GM23338 (cell line): ENCODE measurements around the gene RCAN3. TPM values are rescaled to one million over a fixed set of nuclear protein-coding genes. Genes with fewer than 3 reads are reported as not detected.
A peak's percentile ranks its signal among the peaks of the same experiment; 100 is the strongest.
"Not testable (repeated sequence)": the region's sequence is repeated elsewhere in the genome, so short reads cannot be mapped to it uniquely, and the experiment has no call there.

ENCODE experiments used
- ATAC-seq: fragments of 200-7000 bp; cut with Tn5 transposase; 3 replicates; pipeline ENCODE4 v1.9.1; 2020
- DNase-seq: peaks from one replicate; pipeline ENCODE4 v3.0.0-alpha.2; 2015; ENCODE audit warnings: low spot score
- H2AFZ ChIP-seq: fragments of 200-600 bp; sonication (generic); 2 replicates; pipeline ENCODE4 v1.8.0; 2016; ENCODE audit warnings: antibody characterized with exemption, mild to moderate bottlenecking, moderate library complexity
- H3F3A ChIP-seq: fragments of 200-600 bp; sonication (generic); replicated peaks from 2 replicates; pipeline ENCODE4 v1.8.0; 2017; ENCODE audit warnings: antibody characterized with exemption, mixed run types, low read depth
- H3K27ac ChIP-seq: fragments of 200-600 bp; sonication (generic); 2 replicates; pipeline ENCODE4 v1.6.1; 2016; ENCODE audit warnings: low read depth
- H3K27me3 ChIP-seq: fragments of 200-600 bp; sonication (generic); 2 replicates; pipeline ENCODE4 v1.8.0; 2016; ENCODE audit warnings: mild to moderate bottlenecking, mixed run types, moderate library complexity; ENCODE audit not compliant: insufficient read depth
- H3K36me3 ChIP-seq: fragments of 200-600 bp; sonication (generic); 2 replicates; pipeline ENCODE4 v1.8.0; 2016; ENCODE audit warnings: mild to moderate bottlenecking; ENCODE audit not compliant: insufficient read depth
- H3K4me1 ChIP-seq: fragments of 200-600 bp; sonication (generic); 2 replicates; pipeline ENCODE4 v1.8.0; 2016; ENCODE audit warnings: mild to moderate bottlenecking, moderate library complexity; ENCODE audit not compliant: insufficient read depth
- H3K4me2 ChIP-seq: fragments of 200-600 bp; sonication (generic); 2 replicates; pipeline ENCODE4 v1.7.1; 2017; ENCODE audit warnings: mixed run types
- H3K4me3 ChIP-seq: fragments of 200-600 bp; sonication (generic); 2 replicates; pipeline ENCODE4 v1.6.1; 2016; ENCODE audit warnings: mixed run types
- H3K79me2 ChIP-seq: fragments of 200-600 bp; sonication (generic); replicated peaks from 2 replicates; pipeline ENCODE4 v1.8.0; 2017; ENCODE audit warnings: mild to moderate bottlenecking; ENCODE audit not compliant: insufficient read depth
- H3K9me2 ChIP-seq: fragments of 200-600 bp; sonication (generic); 2 replicates; pipeline ENCODE4 v1.8.0; 2017; ENCODE audit not compliant: insufficient read depth
- H4K20me1 ChIP-seq: fragments of 200-600 bp; sonication (generic); replicated peaks from 2 replicates; pipeline ENCODE4 v1.8.0; 2017; ENCODE audit warnings: mild to moderate bottlenecking; ENCODE audit not compliant: insufficient read depth
- H3K27ac Mint-ChIP-seq: 2 replicates; pipeline ENCODE4 v1.8.0; 2020; ENCODE audit warnings: inconsistent platforms, mild to moderate bottlenecking, moderate library complexity, mixed read lengths
- H3K27me3 Mint-ChIP-seq: 3 replicates; pipeline ENCODE4 v1.8.0; 2022; ENCODE audit warnings: low read depth, mild to moderate bottlenecking, moderate library complexity, mixed read lengths, inconsistent platforms; ENCODE audit not compliant: insufficient read depth, poor library complexity
- H3K36me3 Mint-ChIP-seq: 3 replicates; pipeline ENCODE4 v1.8.0; 2021; ENCODE audit warnings: low read depth, mild to moderate bottlenecking, inconsistent platforms, moderate library complexity, mixed read lengths
- H3K4me1 Mint-ChIP-seq: 3 replicates; pipeline ENCODE4 v1.8.0; 2020; ENCODE audit warnings: mild to moderate bottlenecking, inconsistent platforms, mixed read lengths
- H3K4me3 Mint-ChIP-seq: 3 replicates; pipeline ENCODE4 v1.8.0; 2021; ENCODE audit warnings: moderate library complexity, mild to moderate bottlenecking, inconsistent platforms, mixed read lengths
- H3K9me3 Mint-ChIP-seq: 3 replicates; pipeline ENCODE4 v1.8.0; 2020; ENCODE audit warnings: moderate library complexity, mild to moderate bottlenecking, inconsistent platforms, mixed read lengths
- EZH2 ChIP-seq: fragments of 200-600 bp; sonication (generic); IDR thresholded peaks from one replicate; pipeline ENCODE4 v1.8.0; 2017; ENCODE audit warnings: antibody characterized with exemption, mild to moderate bottlenecking, low read depth; ENCODE audit not compliant: unreplicated experiment
- EZH2phosphoT487 ChIP-seq: fragments of 200-600 bp; sonication (generic); IDR thresholded peaks from one replicate; pipeline ENCODE4 v1.8.1; 2018; ENCODE audit warnings: antibody characterized with exemption; ENCODE audit not compliant: unreplicated experiment
- JUNB ChIP-seq: IDR thresholded peaks from one replicate; pipeline ENCODE4 v1.6.1; 2016; ENCODE audit warnings: antibody characterized with exemption; ENCODE audit not compliant: unreplicated experiment
- NANOG ChIP-seq: IDR thresholded peaks from 2 replicates; pipeline ENCODE4 v1.6.1; 2016; ENCODE audit warnings: antibody characterized with exemption, borderline replicate concordance
- POLR2AphosphoS5 ChIP-seq: IDR thresholded peaks from 2 replicates; pipeline ENCODE4 v1.6.1; 2016; ENCODE audit warnings: antibody characterized with exemption, low read depth
- STAT1 ChIP-seq: IDR thresholded peaks from one replicate; pipeline ENCODE4 v1.6.1; 2016; ENCODE audit warnings: antibody characterized with exemption; ENCODE audit not compliant: unreplicated experiment
- ZNF114 ChIP-seq: fragments of 250-450 bp; sonication (Bioruptor Pico); IDR thresholded peaks from 2 replicates; pipeline ENCODE4 v1.5.0; 2020; ENCODE audit warnings: mild to moderate bottlenecking, moderate library complexity
- ZNF331 ChIP-seq: fragments of 250-450 bp; sonication (Bioruptor Pico); IDR thresholded peaks from 2 replicates; pipeline ENCODE4 v1.5.0; 2020; ENCODE audit warnings: low read depth, mild to moderate bottlenecking, moderate library complexity
- polyA plus RNA-seq: library from polyadenylated mRNA; unstranded; fragments of >200 nt; fragmentation: Nextera tagmentation; extraction: Ambion mirVana; gene quantifications from 2 replicates; pipeline ENCODE4 v1.2.1, GENCODE V29; 2016
- total RNA-seq: library from RNA; depleted of rRNA; stranded (reverse); fragments of >200 nt; shearing (Covaris generic); gene quantifications from 2 replicates; pipeline ENCODE4 v1.2.3, GENCODE V29; 2014
- TF ChIP-seq, protein P1 (sequence below), 2 experiments: fragments of 200-600 bp in 1 of 2; sonication (generic) in 1 of 2; conservative IDR thresholded peaks; 2 replicates each; pipeline versions ENCODE4 v1.5.1 to v1.6.1; 2016 to 2017; ENCODE audit warnings: antibody characterized with exemption in 2 of 2, low read depth in 2 of 2, mild to moderate bottlenecking in 2 of 2, moderate library complexity in 1 of 2
- TF ChIP-seq, protein P2 (sequence below): IDR thresholded peaks from one replicate; pipeline ENCODE4 v1.6.1; 2018; ENCODE audit warnings: antibody characterized with exemption; ENCODE audit not compliant: unreplicated experiment
- TF ChIP-seq, protein P3 (sequence below): IDR thresholded peaks from 2 replicates; pipeline ENCODE4 v1.6.1; 2016; ENCODE audit warnings: antibody characterized with exemption

RCAN3 gene
- total and polyA plus RNA-seq, 2 experiments from 2014 or later = 8.9 to 11.2 TPM

DNA sequence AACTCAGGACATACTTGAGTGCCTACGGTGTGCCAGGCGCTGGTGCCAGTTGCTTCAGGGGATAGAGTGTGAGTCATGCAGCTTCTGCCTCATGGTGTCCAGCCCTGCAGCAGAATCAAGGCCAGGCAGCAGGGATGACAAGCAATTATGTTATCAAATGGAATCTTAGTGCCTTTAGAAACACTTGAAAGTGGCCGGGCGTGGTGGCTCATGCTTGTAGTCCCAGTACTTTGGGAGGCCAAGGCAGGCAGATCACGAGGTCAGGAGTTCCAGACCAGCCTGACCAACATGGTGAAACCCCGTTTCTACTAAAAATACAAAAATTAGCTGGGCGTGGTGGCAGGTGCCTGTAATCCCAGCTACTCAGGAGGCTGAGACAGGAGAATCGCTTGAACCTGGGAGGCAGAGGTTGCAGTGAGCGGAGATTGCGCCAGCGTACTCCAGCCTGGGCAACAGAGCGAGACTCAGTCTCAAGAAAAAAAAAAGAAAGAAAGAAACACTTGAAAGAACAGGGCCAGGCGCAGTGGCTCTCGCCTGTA lies 13.1 kb downstream of the RCAN3 start:
- not testable (repeated sequence) for H3F3A ChIP-seq, H3K4me3 ChIP-seq, H3K36me3 ChIP-seq, H3K79me2 ChIP-seq, H3K9me3 Mint-ChIP-seq, H3K27ac ChIP-seq, H3K27me3 Mint-ChIP-seq, DNase-seq, H3K4me1 ChIP-seq, H3K4me3 Mint-ChIP-seq, H4K20me1 ChIP-seq, H3K4me2 ChIP-seq, H3K9me2 ChIP-seq, H2AFZ ChIP-seq, H3K4me1 Mint-ChIP-seq, ATAC-seq, H3K27me3 ChIP-seq, H3K27ac Mint-ChIP-seq, H3K36me3 Mint-ChIP-seq

DNA sequence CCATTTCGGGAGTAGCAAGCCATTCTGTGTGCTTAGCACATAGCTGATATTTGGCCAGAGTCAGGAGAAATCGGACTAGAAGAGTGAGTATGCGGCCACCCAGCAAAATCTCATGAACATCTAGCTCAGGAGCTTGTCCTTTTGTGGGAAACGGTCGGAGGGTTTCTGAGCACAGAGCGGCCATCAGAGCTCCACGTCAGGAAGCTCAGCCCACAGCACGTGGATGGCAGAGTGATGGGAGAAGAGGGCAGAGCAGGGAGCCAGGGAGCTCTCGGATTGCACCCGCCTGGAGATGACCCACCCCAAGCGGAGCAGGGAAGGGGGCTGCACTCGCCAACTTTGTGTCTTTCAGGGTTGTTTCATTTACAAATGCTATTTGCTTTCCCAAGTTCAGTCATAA lies 13.9 kb downstream of the RCAN3 start:
- no peak overlapping the region for H3K4me2 ChIP-seq
- no peaks in the 10 kb centered on the region for H3K9me3 Mint-ChIP-seq
- H3K4me3 Mint-ChIP-seq = no peak overlapping the region
- no peak overlapping the region for H3K4me3 ChIP-seq
- H3K36me3 Mint-ChIP-seq = peaks cover 4% of the 10 kb centered on the region; the same call in 1 of the 3 replicates
- peaks cover 6% of the 10 kb centered on the region; the same call in 1 of the 2 replicates for H3K36me3 ChIP-seq
- no peaks in the 10 kb centered on the region for H3K4me1 ChIP-seq
- H3K79me2 ChIP-seq = no peaks in the 10 kb centered on the region
- H2AFZ ChIP-seq = no peak overlapping the region
- H3K27me3 ChIP-seq = no peaks in the 10 kb centered on the region
- no peaks in the 10 kb centered on the region for H3K9me2 ChIP-seq
- peaks cover 2% of the 10 kb centered on the region; the same call in 2 of the 3 replicates for H3K4me1 Mint-ChIP-seq
- H3F3A ChIP-seq = no peaks in the 10 kb centered on the region
- H4K20me1 ChIP-seq = no peaks in the 10 kb centered on the region
- H3K27me3 Mint-ChIP-seq = no peaks in the 10 kb centered on the region
- H3K27ac ChIP-seq = no peak overlapping the region
- ATAC-seq (no peak), DNase-seq (no peak)
- H3K27ac Mint-ChIP-seq = peak overlapping the region; percentile 8; the same call in 1 of the 2 replicates
- TF ChIP-seq ZNF114 (CRISPR knock-in tag) (no peak), NANOG (no peak), ZNF331 (CRISPR knock-in tag) (no peak), JUNB (no peak), POLR2AphosphoS5 (no peak), EZH2 (no peak), EZH2phosphoT487 (no peak), STAT1 (no peak)
- TF ChIP-seq, protein P1, sequence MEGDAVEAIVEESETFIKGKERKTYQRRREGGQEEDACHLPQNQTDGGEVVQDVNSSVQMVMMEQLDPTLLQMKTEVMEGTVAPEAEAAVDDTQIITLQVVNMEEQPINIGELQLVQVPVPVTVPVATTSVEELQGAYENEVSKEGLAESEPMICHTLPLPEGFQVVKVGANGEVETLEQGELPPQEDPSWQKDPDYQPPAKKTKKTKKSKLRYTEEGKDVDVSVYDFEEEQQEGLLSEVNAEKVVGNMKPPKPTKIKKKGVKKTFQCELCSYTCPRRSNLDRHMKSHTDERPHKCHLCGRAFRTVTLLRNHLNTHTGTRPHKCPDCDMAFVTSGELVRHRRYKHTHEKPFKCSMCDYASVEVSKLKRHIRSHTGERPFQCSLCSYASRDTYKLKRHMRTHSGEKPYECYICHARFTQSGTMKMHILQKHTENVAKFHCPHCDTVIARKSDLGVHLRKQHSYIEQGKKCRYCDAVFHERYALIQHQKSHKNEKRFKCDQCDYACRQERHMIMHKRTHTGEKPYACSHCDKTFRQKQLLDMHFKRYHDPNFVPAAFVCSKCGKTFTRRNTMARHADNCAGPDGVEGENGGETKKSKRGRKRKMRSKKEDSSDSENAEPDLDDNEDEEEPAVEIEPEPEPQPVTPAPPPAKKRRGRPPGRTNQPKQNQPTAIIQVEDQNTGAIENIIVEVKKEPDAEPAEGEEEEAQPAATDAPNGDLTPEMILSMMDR (conservative IDR thresholded peaks at IDR 0.05; ENCODE audit: low read depth in 2 of 2) = no peak
- TF ChIP-seq, protein P2, sequence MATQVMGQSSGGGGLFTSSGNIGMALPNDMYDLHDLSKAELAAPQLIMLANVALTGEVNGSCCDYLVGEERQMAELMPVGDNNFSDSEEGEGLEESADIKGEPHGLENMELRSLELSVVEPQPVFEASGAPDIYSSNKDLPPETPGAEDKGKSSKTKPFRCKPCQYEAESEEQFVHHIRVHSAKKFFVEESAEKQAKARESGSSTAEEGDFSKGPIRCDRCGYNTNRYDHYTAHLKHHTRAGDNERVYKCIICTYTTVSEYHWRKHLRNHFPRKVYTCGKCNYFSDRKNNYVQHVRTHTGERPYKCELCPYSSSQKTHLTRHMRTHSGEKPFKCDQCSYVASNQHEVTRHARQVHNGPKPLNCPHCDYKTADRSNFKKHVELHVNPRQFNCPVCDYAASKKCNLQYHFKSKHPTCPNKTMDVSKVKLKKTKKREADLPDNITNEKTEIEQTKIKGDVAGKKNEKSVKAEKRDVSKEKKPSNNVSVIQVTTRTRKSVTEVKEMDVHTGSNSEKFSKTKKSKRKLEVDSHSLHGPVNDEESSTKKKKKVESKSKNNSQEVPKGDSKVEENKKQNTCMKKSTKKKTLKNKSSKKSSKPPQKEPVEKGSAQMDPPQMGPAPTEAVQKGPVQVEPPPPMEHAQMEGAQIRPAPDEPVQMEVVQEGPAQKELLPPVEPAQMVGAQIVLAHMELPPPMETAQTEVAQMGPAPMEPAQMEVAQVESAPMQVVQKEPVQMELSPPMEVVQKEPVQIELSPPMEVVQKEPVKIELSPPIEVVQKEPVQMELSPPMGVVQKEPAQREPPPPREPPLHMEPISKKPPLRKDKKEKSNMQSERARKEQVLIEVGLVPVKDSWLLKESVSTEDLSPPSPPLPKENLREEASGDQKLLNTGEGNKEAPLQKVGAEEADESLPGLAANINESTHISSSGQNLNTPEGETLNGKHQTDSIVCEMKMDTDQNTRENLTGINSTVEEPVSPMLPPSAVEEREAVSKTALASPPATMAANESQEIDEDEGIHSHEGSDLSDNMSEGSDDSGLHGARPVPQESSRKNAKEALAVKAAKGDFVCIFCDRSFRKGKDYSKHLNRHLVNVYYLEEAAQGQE = no peak
- TF ChIP-seq, protein P3, sequence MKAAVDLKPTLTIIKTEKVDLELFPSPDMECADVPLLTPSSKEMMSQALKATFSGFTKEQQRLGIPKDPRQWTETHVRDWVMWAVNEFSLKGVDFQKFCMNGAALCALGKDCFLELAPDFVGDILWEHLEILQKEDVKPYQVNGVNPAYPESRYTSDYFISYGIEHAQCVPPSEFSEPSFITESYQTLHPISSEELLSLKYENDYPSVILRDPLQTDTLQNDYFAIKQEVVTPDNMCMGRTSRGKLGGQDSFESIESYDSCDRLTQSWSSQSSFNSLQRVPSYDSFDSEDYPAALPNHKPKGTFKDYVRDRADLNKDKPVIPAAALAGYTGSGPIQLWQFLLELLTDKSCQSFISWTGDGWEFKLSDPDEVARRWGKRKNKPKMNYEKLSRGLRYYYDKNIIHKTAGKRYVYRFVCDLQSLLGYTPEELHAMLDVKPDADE = no peak
